GM23248 (cell line): ENCODE data around the gene RUNX3.

ENCODE experiments used
- EZH2 ChIP-seq: fragments of 200-600 bp; sonication (generic); IDR thresholded peaks from 2 replicates; pipeline ENCODE4 v1.6.1; 2018; ENCODE audit warnings: antibody characterized with exemption, mild to moderate bottlenecking; ENCODE audit not compliant: insufficient read depth, poor library complexity, severe bottlenecking
- EZH2phosphoT487 ChIP-seq: fragments of 200-600 bp; sonication (generic); IDR thresholded peaks from 2 replicates; pipeline ENCODE4 v1.6.1; 2018; ENCODE audit warnings: antibody characterized with exemption, moderate library complexity, mild to moderate bottlenecking, low read depth; ENCODE audit not compliant: insufficient read depth

- no peak for TF ChIP-seq EZH2
- no peak for TF ChIP-seq EZH2phosphoT487
These were observed 447 bp downstream of the RUNX3 start for GRCh38 chr1:24929398-24930259.
